T-helper 1 cell treated with Interleukin-12 subunit alpha and Interleukin-12 subunit beta and Interleukin-4 antibody, amounts not matched to agents 30 ng/mL and 1 ng/mL, for 36 hours (primary cell): Measurements from ENCODE around the gene SEMA6C. TPM values are rescaled to one million over a fixed set of nuclear protein-coding genes. Genes with fewer than 3 reads are reported as not detected.
"Not testable (repeated sequence)": the region's sequence is repeated elsewhere in the genome, so short reads cannot be mapped to it uniquely, and the experiment has no call there.

Experiments
- intact Hi-C: fragments of 100-400 bp; cut with micrococcal nuclease; formaldehyde crosslinking; loops from one replicate; pipeline ENCODE4 v1.15.1; 2024
- total RNA-seq: library from RNA; stranded (reverse); gene quantifications from 2 replicates; pipeline ENCODE4 v1.2.3, GENCODE V29; 2022

SEMA6C gene
- 1.1 and 2.2 TPM in 2 replicates for total RNA-seq

- intact Hi-C loops: loop anchor here (1.0 to 2.0 kb wide), 9 partner anchors 10 to 449 kb away; partner anchors contain the start of genes GABPB2, GOLPH3L, LYSMD1 and MLLT11
These were observed at the start of gene SEMA6C for GRCh38 chr1:151146412-151147131. TSS of gene SEMA6C (minus strand) at chr1:151146631. CDS start at chr1:151142621, 4,010 bp downstream.

GRCh38 chr1:151194894-151195594, 48.6 kb upstream of the SEMA6C start:
- intact Hi-C loops: loop anchor here (5.0 kb wide), 1 partner anchor 262 kb away; the partner anchor contains the start of gene POGZ

GRCh38 chr1:151193856-151194255, 47.4 kb upstream of the SEMA6C start:
- intact Hi-C loops: loop anchor here (5.0 kb wide), 1 partner anchor 263 kb away; the partner anchor contains the start of gene POGZ

- intact Hi-C loops: loop anchor here (5.0 kb wide), 1 partner anchor 264 kb away; the partner anchor contains the start of gene POGZ
These were observed 46.9 kb upstream of the SEMA6C start for GRCh38 chr1:151193304-151193703.

GRCh38 chr1:151192047-151192446, 45.6 kb upstream of the SEMA6C start:
- intact Hi-C loops: loop anchor here (5.0 kb wide), 1 partner anchor 265 kb away; the partner anchor contains the start of gene POGZ

- intact Hi-C loops: loop anchor here (1.0 to 5.0 kb wide), 6 partner anchors 8 to 267 kb away; partner anchors contain the start of genes PIP5K1A, POGZ, PSMD4 and RFX5
These were observed 43.4 kb upstream of the SEMA6C start, which contains the start of gene VPS72 for GRCh38 chr1:151189637-151190445. TSS of gene VPS72 (minus strand) at chr1:151190197. CDS start at chr1:151190121, 76 bp downstream.

GRCh38 chr1:151188667-151189066, 42.2 kb upstream of the SEMA6C start:
- intact Hi-C loops: not testable (repeated sequence)

GRCh38 chr1:151187205-151187604, 40.8 kb upstream of the SEMA6C start:
- intact Hi-C loops: no loop called here

- intact Hi-C loops: no loop called here
These were observed 37.8 kb upstream of the SEMA6C start for GRCh38 chr1:151184211-151184610.

- intact Hi-C loops: no loop called here
These were observed 30.1 kb upstream of the SEMA6C start for GRCh38 chr1:151176514-151177045.

GRCh38 chr1:151175863-151176262, 29.4 kb upstream of the SEMA6C start, which contains the start of gene TMOD4:
TSS of gene TMOD4 (minus strand) at chr1:151175981. CDS start at chr1:151174875, 1,106 bp downstream.
- intact Hi-C loops: no loop called here

- intact Hi-C loops: no loop called here
These were observed 28.8 kb upstream of the SEMA6C start for GRCh38 chr1:151175041-151175741.

GRCh38 chr1:151171190-151171589, 24.8 kb upstream of the SEMA6C start:
- intact Hi-C loops: no loop called here

GRCh38 chr1:151167116-151167515, 20.7 kb upstream of the SEMA6C start:
- intact Hi-C loops: loop anchor here (10.0 kb wide), 3 partner anchors 378 to 932 kb away; partner anchors contain the start of genes ANP32E, SNX27 and TUFT1

- intact Hi-C loops: loop anchor here (1.0 to 10.0 kb wide), 8 partner anchors 24 to 932 kb away; partner anchors contain the start of genes ANP32E, GABPB2, PIP5K1A and SNX27
These were observed 20.1 kb upstream of the SEMA6C start for GRCh38 chr1:151166505-151166956.

- intact Hi-C loops: loop anchor here (1.0 to 10.0 kb wide), 17 partner anchors 10 to 931 kb away; partner anchors contain the start of genes ANP32E, APH1A, CDC42SE1 and GABPB2
These were observed 19.5 kb upstream of the SEMA6C start, which contains the start of the genes LYSMD1 and SCNM1 for GRCh38 chr1:151165738-151166504. TSS of gene LYSMD1 (minus strand) at chr1:151165902. CDS start at chr1:151165258, 644 bp downstream. TSS of gene SCNM1 (plus strand) at chr1:151166144. CDS start at chr1:151166153, 9 bp downstream.

GRCh38 chr1:151165281-151165737, 18.9 kb upstream of the SEMA6C start:
- intact Hi-C loops: loop anchor here (1.0 to 10.0 kb wide), 12 partner anchors 9 to 931 kb away; partner anchors contain the start of genes ANP32E, APH1A, CDC42SE1 and PRUNE1

- intact Hi-C loops: loop anchor here (1.0 to 10.0 kb wide), 12 partner anchors 9 to 930 kb away; partner anchors contain the start of genes ANP32E, APH1A, CDC42SE1 and PRUNE1
These were observed 18.4 kb upstream of the SEMA6C start for GRCh38 chr1:151164732-151165280.
